Stimulated activated CD4-positive, alpha-beta T cell treated with anti-CD3 and anti-CD28 coated beads, Interleukin-1b, Interleukin-23, amount 100 ng/mL, for 24 hours (primary cell): ENCODE data around the gene TMEM125.

Experiments used
- DNase-seq, 4 experiments: peaks; one replicate each; pipeline ENCODE4 v3.0.0-alpha.2; 2020; ENCODE audit warnings: low read depth in 4 of 4, low spot score in 1 of 4

Gene TMEM125

DNA sequence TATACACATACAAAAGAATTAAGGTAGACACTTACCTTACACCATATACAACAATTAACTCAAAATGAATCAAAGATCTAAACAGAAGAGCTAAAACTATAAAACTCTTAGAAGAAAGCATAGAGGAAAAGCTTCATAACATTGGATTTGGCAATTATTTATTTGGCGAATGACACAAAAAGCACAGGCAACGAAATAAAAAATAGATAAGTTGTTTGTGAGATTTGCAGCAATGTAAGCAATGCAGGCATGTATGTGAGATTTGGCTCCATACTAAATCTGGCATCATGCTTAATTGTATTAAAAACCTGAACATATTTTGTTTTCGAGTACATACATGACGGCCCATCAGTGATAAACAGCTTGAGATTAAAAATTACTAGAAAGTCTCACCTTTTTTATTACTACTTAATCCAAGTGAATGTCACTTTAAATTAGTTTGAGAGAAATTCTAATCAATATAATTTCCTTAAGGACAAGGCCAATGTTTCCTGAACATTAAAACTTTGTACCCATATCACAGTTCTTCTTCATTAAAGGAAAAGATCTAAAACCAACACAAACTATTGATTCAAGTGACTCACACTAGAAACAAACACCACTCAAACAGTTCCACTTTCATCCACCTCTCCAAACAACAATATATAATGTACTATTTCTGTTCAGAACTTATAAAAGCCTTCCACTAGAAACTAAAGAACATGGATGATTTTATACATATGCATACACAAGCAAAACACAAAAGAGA, 23.1 kb upstream of the TMEM125 start:
- no peak for DNase-seq

DNA sequence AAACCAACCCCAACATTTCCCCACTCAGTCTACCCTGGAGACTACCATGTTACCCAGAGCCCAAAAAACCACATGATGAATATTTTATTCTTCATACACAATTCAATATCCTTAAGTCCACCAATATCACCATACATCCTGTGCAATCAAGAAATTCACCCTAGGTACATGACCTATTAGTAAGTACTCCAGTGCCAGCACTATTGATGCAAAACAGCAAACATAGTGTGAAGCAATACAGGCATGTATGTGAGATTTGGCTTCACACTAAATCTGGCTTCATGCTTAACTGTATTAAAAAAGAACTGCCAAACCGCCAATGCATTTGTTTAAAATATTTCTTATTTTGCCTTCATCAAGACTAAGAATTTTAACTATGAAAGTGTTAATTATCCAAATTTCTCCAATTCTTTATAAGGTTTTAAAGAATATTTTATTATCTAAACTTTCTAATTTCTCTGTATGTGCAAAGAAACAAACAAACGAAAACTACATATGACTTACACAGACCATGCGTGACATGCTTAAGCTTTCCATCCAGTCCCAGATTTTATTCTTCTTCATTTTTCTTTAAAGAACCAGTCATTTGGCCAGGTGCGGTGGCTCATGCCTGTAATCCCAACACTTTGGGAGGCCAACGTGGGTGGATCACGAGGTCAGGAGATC, 22.4 kb upstream of the TMEM125 start:
- DNase-seq = no peak

DNA sequence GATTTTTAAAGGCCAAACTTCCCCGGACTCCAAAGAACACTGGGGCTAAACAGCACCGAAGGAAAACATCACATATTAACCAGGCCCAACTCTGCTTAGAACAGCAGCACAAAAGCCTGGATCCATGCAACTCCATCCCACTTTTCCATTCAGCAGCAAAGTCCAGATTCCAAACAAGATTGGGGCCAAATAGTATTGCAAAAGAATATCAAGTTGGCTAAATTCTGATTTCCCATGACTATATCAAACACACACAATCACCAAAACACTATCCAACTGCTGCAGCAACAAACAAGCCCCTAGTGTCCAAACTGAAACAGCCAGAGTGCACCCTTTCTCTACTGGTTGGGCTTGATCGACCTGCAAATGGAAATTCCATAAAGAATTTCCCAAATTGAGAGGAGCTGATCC, 19.4 kb upstream of the TMEM125 start:
- DNase-seq = no peak

DNA sequence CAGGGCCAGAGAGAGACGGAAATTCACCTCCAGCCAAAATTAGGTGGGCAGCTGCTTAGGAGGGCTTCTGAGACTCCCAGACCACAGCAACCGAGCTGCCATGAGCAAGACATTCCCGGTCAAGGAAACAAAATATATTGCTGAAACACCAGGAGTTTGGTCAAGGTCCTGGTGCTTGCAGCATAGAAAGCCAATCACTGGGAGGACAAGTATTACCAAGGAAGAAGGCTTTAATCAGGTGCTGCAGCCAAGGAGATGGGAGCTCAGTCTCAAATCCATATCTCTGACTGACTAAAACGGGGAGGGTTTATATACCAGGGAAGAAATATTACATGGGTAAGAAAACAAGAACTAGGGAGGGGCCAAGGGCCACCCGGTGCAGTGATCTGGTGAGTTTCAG, 18.8 kb upstream of the TMEM125 start:
- no peak for DNase-seq

DNA sequence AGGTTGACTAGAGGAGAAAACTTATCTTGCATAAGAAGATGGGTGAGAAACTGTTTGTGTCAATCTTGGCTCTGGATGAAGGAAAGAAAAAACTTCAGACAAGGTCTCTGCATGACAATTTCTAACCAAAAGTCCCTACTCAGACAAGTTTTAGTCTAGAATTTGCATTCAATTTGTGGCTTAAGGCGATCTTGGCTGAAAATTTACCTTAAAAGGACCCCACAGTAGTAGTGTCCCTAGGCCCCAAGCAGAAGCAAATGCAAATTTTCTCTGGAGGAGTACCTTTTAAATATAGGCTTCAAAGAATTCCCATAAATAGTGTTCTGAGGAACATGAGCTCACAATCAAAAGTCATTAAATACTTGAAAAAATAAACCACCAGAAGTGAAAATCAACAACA, 17.6 kb upstream of the TMEM125 start:
- DNase-seq = no peak

DNA sequence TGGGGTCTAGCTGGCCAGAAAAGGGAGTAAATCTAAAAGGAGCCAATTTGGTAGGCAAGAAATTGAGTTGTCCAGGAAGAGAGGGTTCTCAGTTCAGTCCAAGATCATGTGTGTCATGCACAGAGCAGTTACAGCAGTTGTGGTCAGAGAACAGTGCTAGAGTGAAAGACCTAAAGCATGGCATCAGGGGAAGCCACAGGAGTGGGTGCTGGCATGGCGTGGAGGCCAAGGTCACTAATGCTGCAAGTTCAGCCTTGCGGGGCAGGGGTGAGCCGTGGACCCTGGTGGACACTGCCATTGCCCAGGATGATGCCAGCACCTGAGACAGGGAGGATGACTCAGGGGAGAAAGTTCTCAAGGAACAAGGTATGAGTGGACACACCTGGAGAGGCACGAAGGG, 16.6 kb upstream of the TMEM125 start:
- no peak for DNase-seq

DNA sequence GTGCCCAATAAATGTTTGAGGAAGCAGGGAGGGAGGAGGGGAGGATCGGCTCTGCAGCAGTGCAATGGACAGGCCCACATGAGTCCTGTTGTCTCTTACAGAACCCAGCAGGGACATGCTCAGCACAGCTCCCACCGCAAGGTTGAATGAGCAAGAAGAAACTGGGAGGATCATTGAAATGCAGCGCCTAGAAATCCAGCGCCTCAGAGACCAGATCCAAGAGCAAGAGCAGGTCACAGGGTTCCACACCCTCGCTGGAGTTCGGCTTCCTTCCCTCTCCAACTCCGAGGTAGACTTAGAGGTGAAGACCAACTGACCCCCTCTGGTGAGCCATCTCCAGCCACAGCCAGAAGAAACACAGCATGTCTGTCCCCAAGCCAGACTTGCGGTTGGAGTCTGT, 15.9 kb upstream of the TMEM125 start:
- no peak for DNase-seq

DNA sequence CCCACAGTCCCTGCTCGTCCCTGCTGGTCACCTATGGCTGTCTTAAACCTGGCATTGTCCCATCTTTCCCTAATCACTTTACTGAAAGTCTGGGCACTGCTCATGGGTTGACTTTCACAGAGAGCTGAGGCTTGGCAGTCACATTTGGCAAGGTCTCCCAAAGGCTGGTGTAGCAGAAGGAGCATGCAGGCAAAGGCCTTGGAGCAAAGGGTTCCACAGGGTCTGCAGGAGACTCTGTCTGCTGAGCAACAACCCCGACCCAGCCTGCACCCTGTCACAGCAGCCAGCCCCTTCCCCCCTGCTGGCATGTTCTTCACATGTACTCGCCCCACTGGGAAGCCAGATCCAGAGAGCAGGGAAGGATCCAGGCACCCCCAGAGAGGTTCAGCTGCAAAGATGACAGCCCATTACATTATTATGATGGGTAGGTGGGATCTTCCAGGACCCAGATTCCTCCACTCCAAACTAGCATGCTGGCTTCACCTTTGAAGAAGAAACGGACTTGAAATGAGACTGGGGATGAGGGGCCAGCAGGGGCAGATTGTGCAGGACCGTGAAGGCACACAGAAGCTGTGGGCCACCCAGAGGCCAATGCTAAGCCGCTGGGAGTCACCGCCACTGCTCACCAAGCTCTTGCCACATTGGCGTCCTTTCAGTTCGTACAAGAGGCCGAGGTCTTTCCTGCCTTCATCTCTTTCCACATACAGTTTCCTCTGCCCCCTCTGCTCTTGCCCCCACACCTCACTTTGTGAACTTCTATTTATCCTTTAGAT, 14.2 kb upstream of the TMEM125 start:
- no peak for DNase-seq

DNA sequence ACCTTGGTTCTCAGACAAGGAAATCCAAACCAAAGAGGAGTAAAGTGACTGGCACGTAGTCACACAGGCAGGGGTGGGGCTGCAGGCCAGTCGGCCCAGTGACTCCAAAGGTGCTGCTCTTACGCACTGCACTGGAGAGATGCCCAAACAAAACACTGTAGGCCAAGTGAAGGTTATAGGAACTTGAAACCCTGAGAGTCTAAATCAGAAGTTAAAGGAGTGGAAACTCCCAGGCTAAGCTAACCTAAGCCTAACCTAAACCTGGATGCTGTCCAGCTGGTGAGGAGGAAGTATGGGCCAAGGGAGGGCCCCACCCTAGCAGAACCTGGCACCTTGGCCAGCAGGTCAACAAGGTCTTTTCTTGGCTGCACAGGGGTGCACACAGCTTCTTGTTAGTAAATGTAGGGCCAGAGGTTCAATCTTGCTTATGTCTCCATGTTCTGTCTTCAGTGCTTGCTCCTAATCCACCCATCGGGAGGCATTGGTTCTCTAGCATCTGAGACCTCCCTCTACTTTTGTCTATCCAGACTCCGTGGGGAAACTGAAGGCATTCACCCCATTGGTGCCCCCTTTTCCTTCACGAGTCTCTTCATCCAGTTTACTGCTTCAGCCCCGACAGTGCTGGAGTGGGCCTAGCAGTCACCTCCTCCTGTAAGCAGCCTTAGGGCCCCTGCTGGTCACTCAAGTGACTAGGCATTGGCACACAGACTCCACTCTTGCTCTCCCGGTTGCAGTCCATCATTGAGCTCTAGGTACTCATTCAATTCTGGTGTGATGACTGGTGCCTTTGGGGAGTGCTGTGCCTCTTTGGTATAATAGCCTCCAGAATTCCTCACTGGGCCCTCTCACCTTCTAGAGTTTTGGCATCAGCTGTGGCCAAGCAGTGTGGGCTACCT, 12.9 kb upstream of the TMEM125 start:
- DNase-seq = no peak

DNA sequence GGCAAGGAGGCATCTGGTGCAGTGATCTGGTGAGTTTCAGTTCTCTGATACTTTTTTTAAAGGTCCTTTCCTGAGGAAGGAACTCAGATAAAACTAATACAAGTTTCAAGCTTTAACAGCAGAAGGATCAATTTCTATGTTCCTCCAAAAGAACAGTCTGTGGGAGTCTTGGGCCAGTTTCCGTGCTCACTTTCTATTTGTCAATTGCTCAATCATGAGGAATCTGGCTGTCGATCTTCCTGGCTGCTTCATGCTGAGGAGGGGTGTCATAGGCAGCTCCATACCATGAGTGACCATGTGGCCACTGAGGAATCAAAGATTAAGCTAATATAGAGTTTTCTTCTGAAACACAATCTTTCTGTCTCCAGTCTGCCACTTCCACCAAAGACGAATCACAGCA, 11.4 kb upstream of the TMEM125 start:
- no peak for DNase-seq

DNA sequence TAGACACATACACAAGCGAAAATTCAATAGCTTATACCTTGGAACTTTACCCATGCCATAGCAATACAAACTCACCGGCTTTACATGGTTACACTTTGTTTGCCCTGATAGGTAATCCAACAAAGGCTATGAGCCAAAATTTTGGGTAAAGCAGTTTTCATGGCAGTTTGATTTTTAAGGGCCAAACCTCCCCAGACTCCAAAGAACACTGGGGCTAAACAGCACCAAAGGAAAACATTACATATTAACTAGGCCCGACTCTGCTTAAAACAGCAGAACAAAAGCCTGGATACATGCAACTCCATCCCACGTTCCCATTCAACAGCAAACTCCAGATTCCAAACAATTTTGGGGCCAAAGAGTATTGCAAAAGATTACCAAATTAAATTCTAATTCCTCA, 4.4 kb upstream of the TMEM125 start:
- DNase-seq = no peak

DNA sequence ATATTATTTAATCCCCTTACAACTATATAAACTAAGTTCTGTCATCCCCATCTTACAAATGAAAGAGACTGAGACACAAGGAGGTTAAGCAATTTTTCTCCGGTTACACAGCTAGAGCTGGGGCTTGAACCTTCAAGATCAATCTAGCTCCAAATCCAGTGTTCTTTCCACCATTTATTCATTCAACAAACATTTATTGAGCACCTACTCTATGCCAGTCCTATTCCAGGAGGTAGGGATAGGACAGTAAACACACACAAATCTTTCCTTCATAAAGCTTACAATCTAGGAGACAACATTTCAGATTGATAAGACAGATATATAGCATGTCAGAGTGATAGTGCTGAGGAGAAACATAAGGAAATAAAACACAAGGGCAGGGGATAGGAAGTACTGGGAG, 2.9 kb upstream of the TMEM125 start:
- DNase-seq = no peak

DNA sequence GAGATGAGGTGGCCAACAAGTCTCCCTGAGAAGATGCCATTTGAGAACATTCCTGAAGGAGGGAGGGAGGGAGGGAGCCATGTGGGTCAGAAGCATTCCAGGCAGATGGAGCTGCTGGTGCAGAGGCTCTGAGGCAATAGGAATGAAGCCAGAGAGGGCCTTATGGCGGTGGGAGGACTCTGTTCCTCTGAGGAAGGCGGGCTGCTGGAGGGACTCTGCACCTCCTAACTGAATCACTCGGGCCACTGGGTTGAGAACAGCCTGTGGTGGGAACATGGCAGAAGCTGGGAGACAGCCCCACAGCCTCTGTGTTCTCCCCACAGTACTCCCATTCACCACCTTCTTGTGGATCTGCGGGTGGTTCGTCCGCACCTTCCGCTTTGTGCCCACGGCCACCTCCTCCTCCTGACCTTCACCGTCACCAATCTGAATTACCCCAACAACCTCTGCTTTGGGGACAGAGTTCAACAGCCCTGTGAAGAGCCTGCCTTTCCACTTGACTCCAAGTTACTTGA, 2.4 kb upstream of the TMEM125 start:
- no peak for DNase-seq

DNA sequence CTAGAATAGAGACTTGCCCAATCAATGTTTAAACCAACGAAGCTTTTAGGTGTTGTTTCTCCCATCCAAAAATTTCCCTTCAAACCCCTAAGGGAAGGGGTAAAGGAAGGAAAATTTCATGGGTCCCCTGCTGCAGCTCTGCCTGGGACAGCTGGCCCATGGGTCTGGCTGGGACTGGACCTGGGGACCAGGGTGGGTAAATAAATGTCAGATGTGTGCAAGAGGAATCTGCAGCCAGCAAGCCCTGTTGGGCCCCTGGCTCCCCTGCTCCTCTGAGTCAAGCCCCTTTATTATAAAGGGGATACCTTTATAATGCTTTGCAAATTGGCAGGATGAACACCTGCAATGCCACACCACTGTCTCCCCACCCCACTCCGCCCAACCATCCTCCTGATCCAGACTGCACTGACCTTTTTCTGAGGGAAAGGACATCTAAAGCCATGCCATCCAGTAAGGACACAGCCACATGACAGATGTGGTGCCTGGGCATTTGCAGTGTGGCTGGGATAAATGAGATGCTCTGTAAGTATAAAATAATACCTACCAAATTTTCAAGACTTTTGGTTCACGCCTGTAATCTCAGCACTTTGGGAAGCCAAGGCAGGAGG, 1.9 kb upstream of the TMEM125 start:
- no peak for DNase-seq

DNA sequence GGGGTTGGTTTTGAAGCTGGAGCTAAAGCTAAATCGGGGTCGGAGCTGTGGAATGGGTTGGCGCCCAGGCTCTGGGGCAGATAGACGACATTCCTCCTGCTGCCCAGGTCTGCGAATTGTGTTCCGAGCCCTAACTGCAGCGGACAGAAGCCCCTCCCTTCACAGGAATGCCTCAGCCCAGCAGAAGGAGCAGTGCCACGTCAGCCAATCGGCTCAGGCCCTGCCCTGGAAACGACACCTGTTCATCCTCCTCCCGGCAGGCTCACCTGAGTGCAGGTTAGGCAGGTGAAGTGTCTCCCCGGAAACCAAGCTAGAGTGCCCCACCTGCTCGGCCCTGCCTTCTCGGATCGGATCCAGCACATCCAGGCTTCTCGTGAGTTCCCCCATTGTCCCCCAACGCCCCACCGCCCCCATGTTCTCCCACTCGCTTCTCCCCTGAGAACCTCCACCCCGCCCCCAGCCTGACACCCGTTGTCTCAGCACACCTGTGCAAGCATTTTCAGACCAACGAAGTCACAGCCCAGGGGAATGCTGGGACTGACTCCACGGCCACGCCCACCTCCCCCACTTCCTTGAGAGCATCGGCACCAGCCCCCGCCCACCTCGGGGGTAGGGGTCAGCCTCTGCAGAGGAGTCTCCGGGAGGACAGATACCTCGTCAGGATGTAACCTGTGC, 775 bp downstream of the TMEM125 start:
- no peak for DNase-seq

DNA sequence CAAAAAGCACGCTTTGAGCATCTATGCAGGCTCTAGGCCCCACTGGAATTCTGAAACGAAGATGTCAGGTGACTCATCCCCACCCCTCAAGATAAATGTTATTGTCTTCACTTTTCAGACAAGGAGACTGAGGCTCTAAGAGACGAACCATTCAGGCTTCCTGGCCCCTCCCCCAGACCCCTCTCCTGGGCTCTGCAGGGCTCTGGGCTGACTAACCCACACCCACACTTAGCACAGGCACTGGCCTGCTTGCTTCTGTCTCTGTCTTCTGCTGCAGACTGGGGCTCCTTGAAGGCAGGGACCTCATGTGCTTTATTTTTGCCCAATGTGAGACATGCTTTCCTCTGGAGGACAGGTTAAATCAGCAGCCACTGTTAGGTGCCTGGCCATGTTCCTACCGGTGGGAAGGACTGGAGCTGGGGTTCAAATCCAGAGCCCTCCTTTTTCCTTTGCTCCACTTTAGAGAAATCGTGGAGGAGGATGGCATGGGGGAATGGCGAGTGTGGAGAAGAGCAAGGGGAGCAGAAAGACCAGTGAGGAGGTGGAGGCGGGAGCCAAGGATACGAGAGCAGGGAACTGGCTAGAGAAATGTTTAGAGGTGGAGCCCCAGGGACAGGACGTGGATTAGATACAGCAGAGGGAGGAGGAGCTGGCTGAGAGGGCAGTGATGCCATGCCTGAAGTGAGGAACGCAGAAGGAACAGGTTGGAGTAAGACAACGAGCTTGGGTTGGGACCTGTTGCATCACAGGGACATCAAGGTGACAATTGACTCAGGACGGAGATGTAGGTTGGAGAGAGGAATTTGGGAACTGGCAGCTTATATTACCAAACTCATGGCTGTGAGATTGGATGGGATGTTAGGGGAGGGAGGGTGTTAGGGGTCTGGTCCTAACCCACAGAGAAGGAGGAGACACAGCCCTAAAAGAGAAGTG, 1.7 kb downstream of the TMEM125 start:
- DNase-seq = no peak

DNA sequence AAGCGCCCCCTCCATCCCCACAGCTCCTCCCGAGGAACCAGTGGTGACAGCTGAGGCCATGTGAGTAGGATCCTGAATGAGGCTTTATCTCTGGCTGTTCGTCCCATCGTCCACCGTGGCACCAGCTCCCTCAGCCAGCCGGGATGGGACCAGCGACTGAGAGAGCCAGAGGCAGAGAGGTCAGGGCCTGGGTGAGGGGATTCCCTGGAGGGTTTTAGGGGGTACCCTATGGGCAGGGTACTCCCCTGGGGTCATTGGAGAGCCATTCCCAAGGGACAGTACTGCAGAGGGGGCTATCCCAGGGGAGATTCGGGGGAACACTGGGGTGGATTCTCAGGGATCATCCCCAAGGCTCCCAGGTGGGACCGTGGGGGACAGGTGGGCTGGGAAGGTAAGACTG, 2.4 kb downstream of the TMEM125 start:
- DNase-seq = no peak

DNA sequence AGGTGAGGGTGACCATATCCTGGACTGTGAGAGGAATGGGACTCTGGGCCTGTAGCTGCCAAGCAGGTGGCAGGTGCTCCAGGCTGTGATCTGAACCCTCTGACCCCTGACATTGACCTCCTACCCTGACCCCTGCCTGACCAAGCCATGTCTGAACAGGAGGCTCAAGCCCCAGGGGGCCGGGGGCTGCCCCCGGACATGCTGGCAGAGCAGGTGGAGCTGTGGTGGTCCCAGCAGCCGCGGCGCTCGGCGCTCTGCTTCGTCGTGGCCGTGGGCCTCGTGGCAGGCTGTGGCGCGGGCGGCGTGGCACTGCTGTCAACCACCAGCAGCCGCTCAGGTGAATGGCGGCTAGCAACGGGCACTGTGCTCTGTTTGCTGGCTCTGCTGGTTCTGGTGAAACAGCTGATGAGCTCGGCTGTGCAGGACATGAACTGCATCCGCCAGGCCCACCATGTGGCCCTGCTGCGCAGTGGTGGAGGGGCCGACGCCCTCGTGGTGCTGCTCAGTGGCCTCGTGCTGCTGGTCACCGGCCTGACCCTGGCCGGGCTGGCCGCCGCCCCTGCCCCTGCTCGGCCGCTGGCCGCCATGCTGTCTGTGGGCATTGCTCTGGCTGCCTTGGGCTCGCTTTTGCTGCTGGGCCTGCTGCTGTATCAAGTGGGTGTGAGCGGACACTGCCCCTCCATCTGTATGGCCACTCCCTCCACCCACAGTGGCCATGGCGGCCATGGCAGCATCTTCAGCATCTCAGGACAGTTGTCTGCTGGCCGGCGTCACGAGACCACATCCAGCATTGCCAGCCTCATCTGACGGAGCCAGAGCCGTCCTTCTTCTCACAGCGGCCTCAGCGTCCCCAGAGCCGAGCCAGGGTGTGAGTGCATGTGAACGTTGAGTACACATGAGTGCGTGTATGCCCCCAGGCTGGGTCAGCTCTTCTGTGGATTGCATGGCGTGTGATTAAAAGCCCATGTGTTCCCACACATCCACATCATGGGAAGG, 3.1 kb downstream of the TMEM125 start:
- DNase-seq = no peak
